Liver (tissue), 3 donors: ENCODE measurements around the gene ACTRT2.

Experiments used
- GABPA ChIP-seq, 2 donors: IDR thresholded peaks in 1 of 2; conservative IDR thresholded peaks in 1 of 2; 2 replicates each; pipeline ENCODE4 v1.6.1; 2016; ENCODE audit warnings: antibody characterized with exemption in 2 of 2, mild to moderate bottlenecking in 1 of 2, moderate library complexity in 1 of 2
- HNF4G ChIP-seq: IDR thresholded peaks from 2 replicates; pipeline ENCODE4 v1.6.1; 2016; ENCODE audit warnings: antibody characterized with exemption
- RAD21 ChIP-seq, 2 donors: IDR thresholded peaks; 2 replicates each; pipeline ENCODE4 v1.6.1; 2016; ENCODE audit warnings: antibody characterized with exemption in 2 of 2, mild to moderate bottlenecking in 2 of 2
- TAF1 ChIP-seq: conservative IDR thresholded peaks from 2 replicates; pipeline ENCODE4 v1.6.1; 2016; ENCODE audit warnings: antibody characterized with exemption, mild to moderate bottlenecking
- ZBTB33 ChIP-seq: IDR thresholded peaks from 2 replicates; pipeline ENCODE4 v1.6.1; 2016; ENCODE audit warnings: antibody characterized with exemption
- TF ChIP-seq, protein P1 (sequence below): fragments of 150-350 bp; IDR thresholded peaks from 2 replicates; pipeline ENCODE4 v1.5.1; 2017; ENCODE audit warnings: improper control_type of control experiment, low read depth, low read length; ENCODE audit not compliant: missing input control
- TF ChIP-seq, protein P2 (sequence below): IDR thresholded peaks from 2 replicates; pipeline ENCODE4 v1.6.1; 2016; ENCODE audit warnings: antibody characterized with exemption, mild to moderate bottlenecking
- TF ChIP-seq, protein P3 (sequence below): IDR thresholded peaks from 2 replicates; pipeline ENCODE4 v1.6.1; 2016; ENCODE audit warnings: antibody characterized with exemption
- donor health status: healthy.
- donor health status: healthy.

DNA sequence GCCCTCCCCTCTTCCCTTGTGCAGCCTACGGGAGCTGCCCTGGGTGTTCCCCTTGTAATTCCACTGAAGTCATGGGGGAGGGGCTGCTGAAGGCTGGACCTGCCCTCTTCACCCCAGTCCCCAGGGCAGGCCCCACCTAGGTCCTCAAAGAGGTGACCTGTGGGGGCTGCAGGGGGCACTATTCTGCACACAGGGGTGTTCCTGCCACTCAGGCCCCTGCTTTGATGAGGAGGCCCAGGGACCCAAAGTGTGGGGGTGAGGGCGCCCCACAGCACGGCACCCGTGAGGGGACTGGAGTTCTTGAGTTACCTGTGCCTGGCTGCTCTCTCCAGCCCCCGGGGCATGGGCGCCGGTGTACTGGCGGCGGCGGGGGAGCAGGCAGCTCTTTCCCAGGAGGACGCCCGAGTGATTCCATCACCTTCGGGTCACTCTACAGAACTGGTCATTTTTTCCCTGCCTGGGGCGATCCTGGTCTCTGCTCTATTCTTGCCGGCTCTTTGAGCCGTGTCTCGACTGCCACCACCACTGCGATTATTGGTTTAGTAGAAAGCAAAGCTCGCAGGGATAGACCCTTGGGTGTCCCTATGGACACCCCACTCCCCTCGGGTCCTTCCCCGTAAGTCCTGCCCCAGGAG, 40.8 kb downstream of the ACTRT2 start:
- TF ChIP-seq, protein P1, sequence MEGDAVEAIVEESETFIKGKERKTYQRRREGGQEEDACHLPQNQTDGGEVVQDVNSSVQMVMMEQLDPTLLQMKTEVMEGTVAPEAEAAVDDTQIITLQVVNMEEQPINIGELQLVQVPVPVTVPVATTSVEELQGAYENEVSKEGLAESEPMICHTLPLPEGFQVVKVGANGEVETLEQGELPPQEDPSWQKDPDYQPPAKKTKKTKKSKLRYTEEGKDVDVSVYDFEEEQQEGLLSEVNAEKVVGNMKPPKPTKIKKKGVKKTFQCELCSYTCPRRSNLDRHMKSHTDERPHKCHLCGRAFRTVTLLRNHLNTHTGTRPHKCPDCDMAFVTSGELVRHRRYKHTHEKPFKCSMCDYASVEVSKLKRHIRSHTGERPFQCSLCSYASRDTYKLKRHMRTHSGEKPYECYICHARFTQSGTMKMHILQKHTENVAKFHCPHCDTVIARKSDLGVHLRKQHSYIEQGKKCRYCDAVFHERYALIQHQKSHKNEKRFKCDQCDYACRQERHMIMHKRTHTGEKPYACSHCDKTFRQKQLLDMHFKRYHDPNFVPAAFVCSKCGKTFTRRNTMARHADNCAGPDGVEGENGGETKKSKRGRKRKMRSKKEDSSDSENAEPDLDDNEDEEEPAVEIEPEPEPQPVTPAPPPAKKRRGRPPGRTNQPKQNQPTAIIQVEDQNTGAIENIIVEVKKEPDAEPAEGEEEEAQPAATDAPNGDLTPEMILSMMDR = no peak
- TF ChIP-seq RAD21 (IDR thresholded peaks at IDR 0.05) = no peak
- no peak for TF ChIP-seq HNF4G
- TF ChIP-seq, protein P2, sequence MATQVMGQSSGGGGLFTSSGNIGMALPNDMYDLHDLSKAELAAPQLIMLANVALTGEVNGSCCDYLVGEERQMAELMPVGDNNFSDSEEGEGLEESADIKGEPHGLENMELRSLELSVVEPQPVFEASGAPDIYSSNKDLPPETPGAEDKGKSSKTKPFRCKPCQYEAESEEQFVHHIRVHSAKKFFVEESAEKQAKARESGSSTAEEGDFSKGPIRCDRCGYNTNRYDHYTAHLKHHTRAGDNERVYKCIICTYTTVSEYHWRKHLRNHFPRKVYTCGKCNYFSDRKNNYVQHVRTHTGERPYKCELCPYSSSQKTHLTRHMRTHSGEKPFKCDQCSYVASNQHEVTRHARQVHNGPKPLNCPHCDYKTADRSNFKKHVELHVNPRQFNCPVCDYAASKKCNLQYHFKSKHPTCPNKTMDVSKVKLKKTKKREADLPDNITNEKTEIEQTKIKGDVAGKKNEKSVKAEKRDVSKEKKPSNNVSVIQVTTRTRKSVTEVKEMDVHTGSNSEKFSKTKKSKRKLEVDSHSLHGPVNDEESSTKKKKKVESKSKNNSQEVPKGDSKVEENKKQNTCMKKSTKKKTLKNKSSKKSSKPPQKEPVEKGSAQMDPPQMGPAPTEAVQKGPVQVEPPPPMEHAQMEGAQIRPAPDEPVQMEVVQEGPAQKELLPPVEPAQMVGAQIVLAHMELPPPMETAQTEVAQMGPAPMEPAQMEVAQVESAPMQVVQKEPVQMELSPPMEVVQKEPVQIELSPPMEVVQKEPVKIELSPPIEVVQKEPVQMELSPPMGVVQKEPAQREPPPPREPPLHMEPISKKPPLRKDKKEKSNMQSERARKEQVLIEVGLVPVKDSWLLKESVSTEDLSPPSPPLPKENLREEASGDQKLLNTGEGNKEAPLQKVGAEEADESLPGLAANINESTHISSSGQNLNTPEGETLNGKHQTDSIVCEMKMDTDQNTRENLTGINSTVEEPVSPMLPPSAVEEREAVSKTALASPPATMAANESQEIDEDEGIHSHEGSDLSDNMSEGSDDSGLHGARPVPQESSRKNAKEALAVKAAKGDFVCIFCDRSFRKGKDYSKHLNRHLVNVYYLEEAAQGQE = no peak
- TF ChIP-seq ZBTB33 = no peak
- TF ChIP-seq, protein P3, sequence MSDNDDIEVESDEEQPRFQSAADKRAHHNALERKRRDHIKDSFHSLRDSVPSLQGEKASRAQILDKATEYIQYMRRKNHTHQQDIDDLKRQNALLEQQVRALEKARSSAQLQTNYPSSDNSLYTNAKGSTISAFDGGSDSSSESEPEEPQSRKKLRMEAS = no peak
- TF ChIP-seq TAF1 = no peak
- TF ChIP-seq GABPA (IDR thresholded peaks at IDR 0.05 in 1 of 2, conservative IDR thresholded peaks at IDR 0.05 in 1 of 2) = no peak
